GM12878 (cell line): ENCODE results near the gene AIF1. TPM values are rescaled to one million over a fixed set of nuclear protein-coding genes. Genes with fewer than 3 reads are reported as not detected.
A peak's percentile ranks its signal among the peaks of the same experiment; 100 is the strongest.

Experiments
- ATF7 ChIP-seq: fragments of 450-650 bp; IDR thresholded peaks from 2 replicates; pipeline ENCODE4 v1.6.1; 2016; ENCODE audit warnings: low read depth, mild to moderate bottlenecking
- BHLHE40 ChIP-seq, 2 experiments: fragments of 450-650 bp in 1 of 2; IDR thresholded peaks; 2 replicates each; pipeline ENCODE4 v1.6.1; 2011 to 2017; ENCODE audit warnings: low read depth in 2 of 2, borderline replicate concordance in 1 of 2, improper control_type of control experiment in 1 of 2, low read length in 1 of 2, mild to moderate bottlenecking in 1 of 2
- CEBPB ChIP-seq, 2 experiments: fragments of 150-350 bp in 1 of 2; IDR thresholded peaks; 2 replicates each; pipeline ENCODE4 v1.6.1; 2012 to 2014; ENCODE audit warnings: low read depth in 2 of 2, low read length in 2 of 2, borderline replicate concordance in 1 of 2, inconsistent platforms in 1 of 2
- EZH2 ChIP-seq: IDR thresholded peaks from 2 replicates; pipeline ENCODE4 v1.6.1; 2012; ENCODE audit warnings: low read depth, mild to moderate bottlenecking, control low read depth, inconsistent platforms, low read length, borderline replicate concordance; ENCODE audit not compliant: control insufficient read depth
- FOS ChIP-seq: IDR thresholded peaks from 3 replicates; pipeline ENCODE4 v1.6.1; 2011; ENCODE audit warnings: borderline replicate concordance; ENCODE audit not compliant: insufficient read length; ENCODE audit errors: extremely low read depth
- HDAC2 ChIP-seq: fragments of 200-600 bp; sonication (generic); IDR thresholded peaks from 2 replicates; pipeline ENCODE4 v1.6.1; 2017
- MYB ChIP-seq: fragments of 150-350 bp; IDR thresholded peaks from 2 replicates; pipeline ENCODE4 v1.6.1; 2014; ENCODE audit warnings: mild to moderate bottlenecking, low read depth, low read length, borderline replicate concordance
- PKNOX1 ChIP-seq: fragments of 450-650 bp; IDR thresholded peaks from 2 replicates; pipeline ENCODE4 v1.6.1; 2016; ENCODE audit warnings: mild to moderate bottlenecking
- POLR2A ChIP-seq: IDR thresholded peaks from 2 replicates; pipeline ENCODE4 v1.6.1; 2011; ENCODE audit warnings: low read depth, mild to moderate bottlenecking, low read length
- POLR2AphosphoS2 ChIP-seq: IDR thresholded peaks from 2 replicates; pipeline ENCODE4 v1.6.1; 2011; ENCODE audit warnings: low read depth, mild to moderate bottlenecking, low read length, improper control_type of control experiment, moderate library complexity
- PRDM15 ChIP-seq: fragments of 450-650 bp; formaldehyde crosslinking; IDR thresholded peaks from 2 replicates; pipeline ENCODE4 v1.4.0; 2020; ENCODE audit warnings: mild to moderate bottlenecking, moderate library complexity
- RAD51 ChIP-seq: fragments of 450-650 bp; IDR thresholded peaks from 2 replicates; pipeline ENCODE4 v1.6.1; 2016; ENCODE audit warnings: moderate library complexity, mild to moderate bottlenecking, inconsistent platforms
- RCOR1 ChIP-seq: conservative IDR thresholded peaks from 2 replicates; pipeline ENCODE4 v1.6.1; 2012; ENCODE audit warnings: low read depth, low read length, improper control_type of control experiment
- USF2 ChIP-seq: IDR thresholded peaks from 2 replicates; pipeline ENCODE4 v1.6.1; 2011; ENCODE audit warnings: low read depth, low read length, improper control_type of control experiment, borderline replicate concordance
- YY1 ChIP-seq: IDR thresholded peaks from 2 replicates; pipeline ENCODE4 v1.6.1; 2011; ENCODE audit warnings: low read depth, mild to moderate bottlenecking, low read length
- ZNF384 ChIP-seq: IDR thresholded peaks from 2 replicates; pipeline ENCODE4 v1.6.1; 2012; ENCODE audit warnings: low read depth, mild to moderate bottlenecking, low read length, improper control_type of control experiment, borderline replicate concordance
- polyA plus RNA-seq, 11 experiments: library from polyadenylated mRNA; depleted of rRNA in 4 of 11; unstranded in 6 of 11; stranded (reverse) in 5 of 11; fragments of >200 nt; fragmentation: Nextera tagmentation in 4 of 11; fragmentation: Illumina TruSeq in 1 of 11; extraction: Ambion mirVana in 4 of 11; extraction: Trizol in 1 of 11; gene quantifications; 1 replicate in 1 of 11; 2 replicates in 10 of 11; pipeline versions ENCODE4 v1.2.1 to v1.2.3, GENCODE V29; 2011 to 2016; ENCODE audit warnings: inconsistent platforms in 2 of 11, missing spikeins in 2 of 11, low read depth in 1 of 11
- total RNA-seq, 4 experiments: library from RNA; depleted of rRNA in 3 of 4; stranded (reverse); fragments of >200 nt in 3 of 4; fragmentation: Illumina TruSeq in 1 of 4; extraction: Trizol in 1 of 4; gene quantifications; 2 replicates each; pipeline versions ENCODE4 v1.2.1 to v1.2.3, GENCODE V29; 2013 to 2021
- TF ChIP-seq, protein P1 (sequence below): IDR thresholded peaks from 2 replicates; pipeline ENCODE4 v1.6.1; 2011; ENCODE audit warnings: borderline replicate concordance, low read depth, mild to moderate bottlenecking, moderate library complexity, mixed read lengths, low read length; ENCODE audit not compliant: insufficient read depth; ENCODE audit errors: extremely low read length
- TF ChIP-seq, protein P2 (sequence below): fragments of 450-650 bp; formaldehyde crosslinking; IDR thresholded peaks from 2 replicates; pipeline ENCODE4 v1.5.0; 2022; ENCODE audit warnings: mild to moderate bottlenecking, missing genetic modification characterization

The AIF1 gene
- total and polyA plus RNA-seq, 10 of the 15 experiments (the other 5 are each of a cell fraction or from before 2014, with no cell fraction given) = 1.9 to 256 (median 134) TPM

- TF ChIP-seq EZH2 = no peak
- no peak for TF ChIP-seq BHLHE40 (IDR thresholded peaks at IDR 0.05; ENCODE audit: borderline replicate concordance in 1 of 2, low read depth in 2 of 2, low read length in 1 of 2)
- TF ChIP-seq, protein P1, sequence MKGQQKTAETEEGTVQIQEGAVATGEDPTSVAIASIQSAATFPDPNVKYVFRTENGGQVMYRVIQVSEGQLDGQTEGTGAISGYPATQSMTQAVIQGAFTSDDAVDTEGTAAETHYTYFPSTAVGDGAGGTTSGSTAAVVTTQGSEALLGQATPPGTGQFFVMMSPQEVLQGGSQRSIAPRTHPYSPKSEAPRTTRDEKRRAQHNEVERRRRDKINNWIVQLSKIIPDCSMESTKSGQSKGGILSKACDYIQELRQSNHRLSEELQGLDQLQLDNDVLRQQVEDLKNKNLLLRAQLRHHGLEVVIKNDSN = no peak
- no peak for TF ChIP-seq MYB
- TF ChIP-seq PRDM15 (CRISPR knock-in tag) = no peak
- TF ChIP-seq HDAC2 = no peak
- peak; percentile 21; the same call in 1 of the 2 replicates for TF ChIP-seq ATF7
- no peak for TF ChIP-seq CEBPB (IDR thresholded peaks at IDR 0.05; ENCODE audit: borderline replicate concordance in 1 of 2, low read depth in 2 of 2, low read length in 2 of 2)
- no peak for TF ChIP-seq POLR2AphosphoS2
- no peak for TF ChIP-seq USF2
- TF ChIP-seq FOS = no peak
- no peak for TF ChIP-seq POLR2A
- TF ChIP-seq PKNOX1 = peak; percentile 31
- no peak for TF ChIP-seq RCOR1
- TF ChIP-seq, protein P2, sequence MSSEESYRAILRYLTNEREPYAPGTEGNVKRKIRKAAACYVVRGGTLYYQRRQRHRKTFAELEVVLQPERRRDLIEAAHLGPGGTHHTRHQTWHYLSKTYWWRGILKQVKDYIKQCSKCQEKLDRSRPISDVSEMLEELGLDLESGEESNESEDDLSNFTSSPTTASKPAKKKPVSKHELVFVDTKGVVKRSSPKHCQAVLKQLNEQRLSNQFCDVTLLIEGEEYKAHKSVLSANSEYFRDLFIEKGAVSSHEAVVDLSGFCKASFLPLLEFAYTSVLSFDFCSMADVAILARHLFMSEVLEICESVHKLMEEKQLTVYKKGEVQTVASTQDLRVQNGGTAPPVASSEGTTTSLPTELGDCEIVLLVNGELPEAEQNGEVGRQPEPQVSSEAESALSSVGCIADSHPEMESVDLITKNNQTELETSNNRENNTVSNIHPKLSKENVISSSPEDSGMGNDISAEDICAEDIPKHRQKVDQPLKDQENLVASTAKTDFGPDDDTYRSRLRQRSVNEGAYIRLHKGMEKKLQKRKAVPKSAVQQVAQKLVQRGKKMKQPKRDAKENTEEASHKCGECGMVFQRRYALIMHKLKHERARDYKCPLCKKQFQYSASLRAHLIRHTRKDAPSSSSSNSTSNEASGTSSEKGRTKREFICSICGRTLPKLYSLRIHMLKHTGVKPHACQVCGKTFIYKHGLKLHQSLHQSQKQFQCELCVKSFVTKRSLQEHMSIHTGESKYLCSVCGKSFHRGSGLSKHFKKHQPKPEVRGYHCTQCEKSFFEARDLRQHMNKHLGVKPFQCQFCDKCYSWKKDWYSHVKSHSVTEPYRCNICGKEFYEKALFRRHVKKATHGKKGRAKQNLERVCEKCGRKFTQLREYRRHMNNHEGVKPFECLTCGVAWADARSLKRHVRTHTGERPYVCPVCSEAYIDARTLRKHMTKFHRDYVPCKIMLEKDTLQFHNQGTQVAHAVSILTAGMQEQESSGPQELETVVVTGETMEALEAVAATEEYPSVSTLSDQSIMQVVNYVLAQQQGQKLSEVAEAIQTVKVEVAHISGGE (CRISPR knock-in tag) = no peak
- TF ChIP-seq YY1 = no peak
- no peak for TF ChIP-seq RAD51
- no peak for TF ChIP-seq ZNF384
Measured at GRCh38 chr6:31587791-31588777, 26.9 kb upstream of the AIF1 start (continued).
